22Rv1 (cell line): ENCODE data around the gene SLC22A5.

Source experiments
- ZFX ChIP-seq: fragments of 450-650 bp; IDR thresholded peaks from 2 replicates; pipeline ENCODE4 v1.6.1; 2017; ENCODE audit warnings: antibody characterized with exemption, borderline replicate concordance
- TF ChIP-seq, protein P1 (sequence below): fragments of 450-650 bp; IDR thresholded peaks from 2 replicates; pipeline ENCODE4 v1.5.1; 2017; ENCODE audit warnings: mild to moderate bottlenecking

DNA sequence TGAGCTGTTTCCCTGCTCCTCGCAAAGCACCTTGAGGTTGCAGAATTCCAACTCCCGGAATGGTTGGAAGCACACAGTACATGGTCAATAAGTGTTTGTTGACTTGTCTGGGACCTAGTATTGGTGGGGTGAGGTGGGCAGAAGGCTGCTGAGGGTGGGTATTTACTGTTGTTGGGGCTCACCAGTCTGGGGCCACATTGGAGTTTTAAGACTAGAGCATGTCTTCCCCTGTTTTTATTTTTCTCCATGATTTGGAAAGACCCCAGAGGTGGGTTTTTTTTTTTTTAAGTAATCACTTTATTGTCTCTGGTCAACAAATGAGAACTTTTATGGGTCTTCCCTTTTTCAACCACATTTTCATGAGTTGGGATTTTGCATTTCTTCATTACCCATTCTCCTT, 65.9 kb downstream of the SLC22A5 start:
- TF ChIP-seq, protein P1, sequence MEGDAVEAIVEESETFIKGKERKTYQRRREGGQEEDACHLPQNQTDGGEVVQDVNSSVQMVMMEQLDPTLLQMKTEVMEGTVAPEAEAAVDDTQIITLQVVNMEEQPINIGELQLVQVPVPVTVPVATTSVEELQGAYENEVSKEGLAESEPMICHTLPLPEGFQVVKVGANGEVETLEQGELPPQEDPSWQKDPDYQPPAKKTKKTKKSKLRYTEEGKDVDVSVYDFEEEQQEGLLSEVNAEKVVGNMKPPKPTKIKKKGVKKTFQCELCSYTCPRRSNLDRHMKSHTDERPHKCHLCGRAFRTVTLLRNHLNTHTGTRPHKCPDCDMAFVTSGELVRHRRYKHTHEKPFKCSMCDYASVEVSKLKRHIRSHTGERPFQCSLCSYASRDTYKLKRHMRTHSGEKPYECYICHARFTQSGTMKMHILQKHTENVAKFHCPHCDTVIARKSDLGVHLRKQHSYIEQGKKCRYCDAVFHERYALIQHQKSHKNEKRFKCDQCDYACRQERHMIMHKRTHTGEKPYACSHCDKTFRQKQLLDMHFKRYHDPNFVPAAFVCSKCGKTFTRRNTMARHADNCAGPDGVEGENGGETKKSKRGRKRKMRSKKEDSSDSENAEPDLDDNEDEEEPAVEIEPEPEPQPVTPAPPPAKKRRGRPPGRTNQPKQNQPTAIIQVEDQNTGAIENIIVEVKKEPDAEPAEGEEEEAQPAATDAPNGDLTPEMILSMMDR = no peak
- TF ChIP-seq ZFX = no peak
